Fibroblast of mammary gland (primary cell): ENCODE measurements around the gene ZNF138.
A peak's percentile ranks its signal among the peaks of the same experiment; 100 is the strongest.

Experiments used
- DNase-seq: peaks from one replicate; pipeline ENCODE4 v3.0.0-alpha.2; 2010; ENCODE audit warnings: low read depth
- H3K4me3 ChIP-seq: 2 replicates; pipeline ENCODE4 v1.5.1; 2011; ENCODE audit warnings: low read depth, mild to moderate bottlenecking, low read length, moderate library complexity; ENCODE audit not compliant: control insufficient read depth
- TF ChIP-seq, protein P1 (sequence below): conservative IDR thresholded peaks from 2 replicates; pipeline ENCODE4 v1.5.1; 2011; ENCODE audit warnings: low read depth, low read length, inconsistent platforms; ENCODE audit not compliant: control insufficient read depth, insufficient read depth

ZNF138 gene

DNA sequence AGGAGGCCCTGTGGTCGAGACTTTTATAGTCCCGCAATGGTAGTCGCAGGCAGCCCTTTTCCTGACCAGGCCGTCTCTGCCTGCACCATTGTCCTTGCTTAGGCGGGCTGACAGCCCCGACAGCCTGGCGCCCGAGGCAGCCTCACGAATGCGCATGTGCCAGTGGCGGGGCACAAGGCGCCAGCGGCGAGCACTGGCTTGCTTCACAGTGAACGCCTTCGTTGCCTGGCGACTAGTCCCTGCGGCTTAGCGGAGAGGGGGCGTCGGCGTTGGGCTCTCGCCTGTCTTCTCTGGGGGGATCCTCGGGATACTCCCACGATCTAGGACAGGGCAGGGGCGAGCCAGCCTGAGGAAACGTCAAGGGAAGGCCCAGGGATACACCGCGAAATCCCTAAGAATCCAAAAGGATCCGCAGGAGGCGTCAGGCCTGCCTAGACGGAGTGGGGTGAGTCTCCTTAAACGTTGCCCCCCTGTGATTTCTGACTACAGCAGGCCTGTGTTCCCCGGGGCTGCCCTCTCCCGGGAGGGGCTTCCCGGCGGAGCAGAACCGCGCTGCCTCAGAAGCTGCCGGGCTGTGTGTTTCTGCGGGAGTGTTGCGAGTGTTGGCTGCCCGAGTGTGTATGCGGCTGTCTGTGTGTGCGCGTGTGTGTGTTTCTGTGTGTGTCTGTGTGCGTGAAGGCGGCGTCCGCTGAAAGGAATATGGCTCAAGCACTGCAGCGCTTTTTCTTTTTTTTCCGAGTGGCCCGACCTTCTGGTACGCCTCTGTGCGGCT lies 88.3 kb downstream of the ZNF138 start:
- TF ChIP-seq, protein P1, sequence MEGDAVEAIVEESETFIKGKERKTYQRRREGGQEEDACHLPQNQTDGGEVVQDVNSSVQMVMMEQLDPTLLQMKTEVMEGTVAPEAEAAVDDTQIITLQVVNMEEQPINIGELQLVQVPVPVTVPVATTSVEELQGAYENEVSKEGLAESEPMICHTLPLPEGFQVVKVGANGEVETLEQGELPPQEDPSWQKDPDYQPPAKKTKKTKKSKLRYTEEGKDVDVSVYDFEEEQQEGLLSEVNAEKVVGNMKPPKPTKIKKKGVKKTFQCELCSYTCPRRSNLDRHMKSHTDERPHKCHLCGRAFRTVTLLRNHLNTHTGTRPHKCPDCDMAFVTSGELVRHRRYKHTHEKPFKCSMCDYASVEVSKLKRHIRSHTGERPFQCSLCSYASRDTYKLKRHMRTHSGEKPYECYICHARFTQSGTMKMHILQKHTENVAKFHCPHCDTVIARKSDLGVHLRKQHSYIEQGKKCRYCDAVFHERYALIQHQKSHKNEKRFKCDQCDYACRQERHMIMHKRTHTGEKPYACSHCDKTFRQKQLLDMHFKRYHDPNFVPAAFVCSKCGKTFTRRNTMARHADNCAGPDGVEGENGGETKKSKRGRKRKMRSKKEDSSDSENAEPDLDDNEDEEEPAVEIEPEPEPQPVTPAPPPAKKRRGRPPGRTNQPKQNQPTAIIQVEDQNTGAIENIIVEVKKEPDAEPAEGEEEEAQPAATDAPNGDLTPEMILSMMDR, result no peak
- peak overlapping the region; percentile 40 for H3K4me3 ChIP-seq
- DNase-seq, result peak; percentile 44
